ENCODE measurements around the gene TNPO3.

GRCh38 chr7:128982105-128982504 is 72.8 kb downstream of the TNPO3 start:
- TF ChIP-seq CTCF (IDR thresholded peaks at IDR 0.05), result no peak
- no peak for TF ChIP-seq POLR2A (IDR thresholded peaks at IDR 0.05)

Data from adrenal gland (tissue), 5 donors.